ENCODE measurements around the gene CLCNKA.

CLCNKA gene

GRCh38 chr1:16065269-16065576 is 43.4 kb downstream of the CLCNKA start:
- DNase-seq = no peak

- DNase-seq = no peak
These were observed 44.4 kb downstream of the CLCNKA start for GRCh38 chr1:16066245-16066644.

DNA sequence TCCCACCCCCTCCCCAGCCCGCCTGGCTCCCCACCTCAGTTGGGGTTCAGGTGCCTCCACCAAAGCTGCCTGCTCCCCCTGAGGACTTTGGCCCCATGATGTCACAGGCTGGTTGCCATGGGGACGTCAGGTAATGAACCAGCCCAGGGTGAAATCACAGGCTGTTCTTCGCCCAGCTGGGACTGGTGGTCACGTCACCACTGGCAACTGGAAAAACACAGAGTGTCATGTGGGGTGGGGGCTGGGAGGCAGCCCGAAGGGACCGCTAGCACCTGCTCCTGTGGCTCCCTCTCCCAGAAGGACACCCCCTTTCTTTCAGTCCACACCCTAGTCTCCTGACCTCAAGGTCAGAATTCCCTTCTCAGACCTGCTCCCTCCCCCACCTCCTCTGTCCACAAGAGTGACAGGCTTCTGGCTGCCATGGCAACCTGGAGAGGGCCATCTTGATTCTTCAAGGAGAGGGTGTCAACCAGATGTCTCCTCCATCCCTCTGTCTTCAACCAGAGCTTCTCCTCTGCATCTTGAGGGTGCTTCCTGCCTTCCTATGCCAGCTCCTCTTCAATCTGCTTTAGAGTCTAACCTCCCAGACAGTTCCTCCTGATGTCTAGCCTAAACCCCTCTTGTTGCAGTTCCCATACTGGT is 45.4 kb downstream of the CLCNKA start:
- DNase-seq = peak; percentile 29

GRCh38 chr1:16067933-16068332 is 46.1 kb downstream of the CLCNKA start:
- no peak for DNase-seq

DNA sequence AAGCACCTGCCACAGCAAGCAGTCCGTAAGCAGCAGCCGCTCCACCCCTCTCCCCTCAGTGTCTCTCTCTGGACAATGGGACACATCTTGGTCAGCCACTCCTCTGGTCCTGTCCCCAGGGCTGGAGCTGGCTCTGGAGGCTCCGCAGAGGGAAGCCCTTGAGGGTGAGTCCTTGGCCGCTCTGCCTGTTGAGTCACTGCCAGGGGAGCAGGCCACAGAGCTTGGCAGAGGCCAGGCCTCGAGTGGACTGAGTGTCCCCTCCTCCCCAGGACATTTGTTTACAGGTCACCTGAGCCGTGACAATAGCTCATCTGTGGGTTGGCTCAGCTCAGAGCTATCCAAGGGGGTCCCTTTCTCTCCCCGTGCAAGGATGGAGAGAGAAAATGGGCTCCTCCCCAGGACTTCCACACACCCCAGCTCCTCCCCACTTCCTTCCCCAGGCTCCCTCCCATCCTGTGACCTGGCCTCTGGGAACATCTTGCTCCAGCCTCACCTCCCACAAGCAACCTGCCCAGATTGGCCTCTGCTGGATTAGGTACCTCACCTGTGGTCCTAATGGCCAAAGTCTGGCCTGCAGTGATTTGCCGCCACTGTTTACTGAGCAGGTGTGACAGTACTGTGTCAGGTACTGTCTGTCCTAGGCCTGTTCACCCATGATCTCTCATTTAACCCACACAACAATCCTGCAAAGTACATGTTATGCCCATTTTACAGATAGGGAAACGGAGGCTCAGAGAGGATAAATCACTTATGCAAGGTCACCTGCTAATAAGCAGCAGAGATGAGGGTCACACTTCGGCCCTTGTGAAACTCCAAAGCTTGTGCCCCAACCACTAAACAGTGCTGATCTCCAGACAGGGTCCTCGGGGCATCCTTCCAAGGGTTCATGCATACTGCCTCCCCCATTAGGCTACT is 46.8 kb downstream of the CLCNKA start:
- DNase-seq = peak; percentile 63

DNA sequence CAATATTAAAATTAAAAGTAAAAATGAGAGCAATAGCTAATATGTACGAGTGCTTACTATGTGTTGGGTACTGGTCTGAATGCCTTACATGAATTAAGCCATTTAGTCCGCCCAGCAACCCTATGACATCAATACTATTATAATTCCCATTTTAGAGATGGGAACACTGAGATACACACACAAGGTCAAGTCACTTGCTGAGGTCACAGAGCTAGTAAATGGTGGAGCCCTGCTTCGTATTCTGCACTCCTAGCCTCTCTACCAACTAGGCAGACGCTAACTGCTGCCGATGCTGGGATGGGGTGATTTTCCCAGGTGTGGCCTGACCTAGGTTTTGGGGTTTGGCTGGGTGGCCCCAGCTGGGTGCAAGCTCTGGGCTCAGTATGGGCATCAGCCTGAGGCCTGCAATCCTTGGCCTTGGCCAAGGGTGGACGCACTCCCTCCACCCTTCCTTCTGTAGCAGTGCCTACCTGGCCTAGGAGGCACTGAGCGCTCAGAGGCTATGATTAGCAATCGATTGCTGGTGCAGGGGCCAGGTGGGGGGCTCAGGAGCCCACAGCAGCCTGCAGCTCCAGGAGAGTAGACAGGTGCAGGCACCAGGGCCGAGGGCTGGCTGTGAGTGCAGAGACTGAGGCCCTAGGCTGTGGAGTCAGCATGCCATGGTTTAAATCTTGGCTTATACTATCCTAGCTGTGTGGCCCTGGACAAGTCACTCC is 49.0 kb downstream of the CLCNKA start:
- no peak for DNase-seq

- no peak for DNase-seq
These were observed 49.8 kb downstream of the CLCNKA start for GRCh38 chr1:16071614-16072013.

GRCh38 chr1:16072095-16072494 is 50.3 kb downstream of the CLCNKA start:
- no peak for DNase-seq

- DNase-seq = no peak
These were observed 51.0 kb downstream of the CLCNKA start for GRCh38 chr1:16072616-16073484.

GRCh38 chr1:16073490-16074119 is 51.8 kb downstream of the CLCNKA start, which contains the start of gene FAM131C:
Gene FAM131C (minus strand): TSS chr1:16073651. CDS start chr1:16073442, 209 bp downstream.
- no peak for DNase-seq

- no peak for DNase-seq
These were observed 52.4 kb downstream of the CLCNKA start for GRCh38 chr1:16074217-16074616.

- DNase-seq = no peak
These were observed 53.6 kb downstream of the CLCNKA start for GRCh38 chr1:16075337-16076030.

GRCh38 chr1:16076031-16076864 is 54.4 kb downstream of the CLCNKA start:
- DNase-seq = no peak

- DNase-seq = no peak
These were observed 55.0 kb downstream of the CLCNKA start for GRCh38 chr1:16076865-16077238.

- no peak for DNase-seq
These were observed 55.8 kb downstream of the CLCNKA start for GRCh38 chr1:16077406-16078245.

GRCh38 chr1:16078925-16079656 is 57.3 kb downstream of the CLCNKA start:
- peak; percentile 47 for DNase-seq

GRCh38 chr1:16080422-16081150 is 58.8 kb downstream of the CLCNKA start:
- DNase-seq = no peak

- no peak for DNase-seq
These were observed 59.8 kb downstream of the CLCNKA start for GRCh38 chr1:16081636-16082035.
